ENCODE measurements around the gene JAML.

GRCh38 chr11:118154641-118155040 is 70.2 kb downstream of the JAML start:
- no peak for TF ChIP-seq POLR2A (IDR thresholded peaks at IDR 0.05)
- TF ChIP-seq CTCF (IDR thresholded peaks at IDR 0.05), result no peak
- TF ChIP-seq POLR2AphosphoS5 (IDR thresholded peaks at IDR 0.05), result no peak

Data from breast epithelium (tissue), 3 donors.